HEK293T (cell line): ENCODE measurements around the gene ZFR.

ENCODE experiments used
- ARNT ChIP-seq: fragments of 450-650 bp; IDR thresholded peaks from 2 replicates; pipeline ENCODE4 v1.6.1; 2017; ENCODE audit warnings: mild to moderate bottlenecking
- BHLHE40 ChIP-seq: fragments of 450-650 bp; IDR thresholded peaks from 2 replicates; pipeline ENCODE4 v1.6.1; 2016; ENCODE audit warnings: mild to moderate bottlenecking, moderate library complexity, borderline replicate concordance
- CTBP1 ChIP-seq: fragments of 450-650 bp; IDR thresholded peaks from 2 replicates; pipeline ENCODE4 v1.6.1; 2016; ENCODE audit warnings: borderline replicate concordance
- ELF4 ChIP-seq: fragments of 450-650 bp; IDR thresholded peaks from 2 replicates; pipeline ENCODE4 v1.6.1; 2017; ENCODE audit warnings: antibody characterized with exemption
- FOXA1 ChIP-seq: fragments of 450-650 bp; IDR thresholded peaks from 2 replicates; pipeline ENCODE4 v1.6.1; 2016; ENCODE audit warnings: mild to moderate bottlenecking
- FOXM1 ChIP-seq: fragments of 450-650 bp; IDR thresholded peaks from 2 replicates; pipeline ENCODE4 v1.6.1; 2017; ENCODE audit warnings: mild to moderate bottlenecking, borderline replicate concordance
- HDGF ChIP-seq: fragments of 450-650 bp; IDR thresholded peaks from 2 replicates; pipeline ENCODE4 v1.6.1; 2017; ENCODE audit warnings: antibody characterized with exemption, borderline replicate concordance
- NFRKB ChIP-seq: fragments of 450-650 bp; IDR thresholded peaks from 2 replicates; pipeline ENCODE4 v1.6.1; 2016; ENCODE audit warnings: mild to moderate bottlenecking, moderate library complexity
- SP1 ChIP-seq: fragments of 450-650 bp; IDR thresholded peaks from 2 replicates; pipeline ENCODE4 v1.6.1; 2017
- SUZ12 ChIP-seq: fragments of 450-650 bp; IDR thresholded peaks from 2 replicates; pipeline ENCODE4 v1.6.1; 2016; ENCODE audit warnings: mild to moderate bottlenecking
- TARDBP ChIP-seq: fragments of 450-650 bp; IDR thresholded peaks from 2 replicates; pipeline ENCODE4 v1.6.1; 2016
- ZNF384 ChIP-seq: fragments of 450-650 bp; IDR thresholded peaks from 2 replicates; pipeline ENCODE4 v1.6.1; 2016

GRCh38 chr5:32323741-32324140, 120.8 kb downstream of the ZFR start:
- TF ChIP-seq ZNF384 (no peak), HDGF (no peak), ARNT (no peak), TARDBP (no peak), FOXM1 (no peak), BHLHE40 (no peak), NFRKB (no peak), CTBP1 (no peak), SUZ12 (no peak), FOXA1 (no peak), SP1 (no peak), ELF4 (no peak)
